Loucy (cell line): ENCODE data around the gene AKAP5.

Source experiments
- H2AFZ ChIP-seq: fragments of 200-600 bp; sonication (generic); 2 replicates; pipeline ENCODE4 v1.6.0; 2016; ENCODE audit warnings: antibody characterized with exemption, mild to moderate bottlenecking, low read length, moderate library complexity
- H3F3A ChIP-seq: fragments of 200-600 bp; 2 replicates; pipeline ENCODE4 v1.6.0; 2016; ENCODE audit warnings: antibody characterized with exemption, low read depth, mild to moderate bottlenecking
- H3K27me3 ChIP-seq: fragments of 200-600 bp; sonication (generic); 2 replicates; pipeline ENCODE4 v1.6.1; 2014; ENCODE audit warnings: low read length, mild to moderate bottlenecking; ENCODE audit not compliant: insufficient read depth, poor library complexity, severe bottlenecking
- H3K36me3 ChIP-seq: fragments of 200-600 bp; sonication (generic); 2 replicates; pipeline ENCODE4 v1.6.1; 2016; ENCODE audit warnings: low read length; ENCODE audit not compliant: insufficient read depth
- H3K4me1 ChIP-seq: fragments of 200-600 bp; sonication (generic); 2 replicates; pipeline ENCODE4 v1.5.1; 2014; ENCODE audit warnings: low read length, mild to moderate bottlenecking; ENCODE audit not compliant: insufficient read depth, poor library complexity, severe bottlenecking
- H3K4me2 ChIP-seq: fragments of 200-600 bp; sonication (generic); 2 replicates; pipeline ENCODE4 v1.6.0; 2014; ENCODE audit warnings: antibody characterized with exemption, low read length, low read depth, mild to moderate bottlenecking; ENCODE audit not compliant: poor library complexity, severe bottlenecking
- H3K4me3 ChIP-seq: fragments of 200-600 bp; sonication (generic); 2 replicates; pipeline ENCODE4 v1.5.1; 2014; ENCODE audit warnings: low read length, mild to moderate bottlenecking, mixed read lengths; ENCODE audit not compliant: poor library complexity, severe bottlenecking
- H3K79me2 ChIP-seq: fragments of 200-600 bp; sonication (generic); 2 replicates; pipeline ENCODE4 v1.6.1; 2014; ENCODE audit warnings: low read length; ENCODE audit not compliant: insufficient read depth
- H3K9ac ChIP-seq: fragments of 200-600 bp; sonication (generic); 2 replicates; pipeline ENCODE4 v1.6.0; 2014; ENCODE audit warnings: mild to moderate bottlenecking, low read depth, low read length, moderate library complexity; ENCODE audit not compliant: poor library complexity, severe bottlenecking
- H3K9me2 ChIP-seq: fragments of 200-600 bp; sonication (generic); replicated peaks from 2 replicates; pipeline ENCODE4 v1.6.1; 2016; ENCODE audit warnings: low read depth, low read length, mixed read lengths
- H3K9me3 ChIP-seq: fragments of 200-600 bp; sonication (generic); 2 replicates; pipeline ENCODE4 v1.6.1; 2014; ENCODE audit warnings: mild to moderate bottlenecking, antibody characterized with exemption, low read length, low read depth; ENCODE audit not compliant: insufficient read depth
- H4K20me1 ChIP-seq: fragments of 200-600 bp; sonication (generic); 2 replicates; pipeline ENCODE4 v1.6.0; 2014; ENCODE audit warnings: antibody characterized with exemption, low read length, mild to moderate bottlenecking; ENCODE audit not compliant: insufficient read depth, poor library complexity, severe bottlenecking
- EZH2phosphoT487 ChIP-seq: fragments of 200-600 bp; IDR thresholded peaks from 2 replicates; pipeline ENCODE4 v1.6.1; 2018; ENCODE audit warnings: antibody characterized with exemption, mild to moderate bottlenecking, moderate library complexity, borderline replicate concordance
- TF ChIP-seq, protein P1 (sequence below): fragments of 200-600 bp; sonication (generic); conservative IDR thresholded peaks from 2 replicates; pipeline ENCODE4 v1.5.1; 2014; ENCODE audit warnings: mild to moderate bottlenecking, antibody characterized with exemption, low read length

Gene AKAP5

DNA sequence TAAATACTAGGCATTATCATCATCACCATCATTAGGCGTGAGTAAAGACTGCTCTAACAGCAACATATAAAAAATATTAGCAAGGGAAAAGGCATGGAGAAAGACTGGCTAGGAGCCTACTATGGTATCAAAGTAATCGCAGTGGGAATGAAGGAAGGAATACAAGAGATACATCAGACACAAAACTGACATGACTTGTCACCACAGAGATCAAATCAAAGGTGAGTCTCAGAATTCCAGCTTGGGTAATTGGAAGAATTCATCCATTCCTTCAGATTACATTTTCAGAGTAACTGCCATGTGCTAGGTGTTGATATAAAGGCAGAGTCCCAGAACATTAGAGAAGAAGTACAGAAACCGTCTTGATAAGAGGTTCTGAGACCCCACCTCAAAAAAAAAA lies 28.2 kb downstream of the AKAP5 start:
- peaks cover 25% of the 10 kb centered on the region; the same call in 1 of the 2 replicates for H3K79me2 ChIP-seq
- H4K20me1 ChIP-seq, result peaks cover 10% of the 10 kb centered on the region
- peaks cover 3% of the 10 kb centered on the region; the same call in 1 of the 2 replicates for H3K36me3 ChIP-seq

DNA sequence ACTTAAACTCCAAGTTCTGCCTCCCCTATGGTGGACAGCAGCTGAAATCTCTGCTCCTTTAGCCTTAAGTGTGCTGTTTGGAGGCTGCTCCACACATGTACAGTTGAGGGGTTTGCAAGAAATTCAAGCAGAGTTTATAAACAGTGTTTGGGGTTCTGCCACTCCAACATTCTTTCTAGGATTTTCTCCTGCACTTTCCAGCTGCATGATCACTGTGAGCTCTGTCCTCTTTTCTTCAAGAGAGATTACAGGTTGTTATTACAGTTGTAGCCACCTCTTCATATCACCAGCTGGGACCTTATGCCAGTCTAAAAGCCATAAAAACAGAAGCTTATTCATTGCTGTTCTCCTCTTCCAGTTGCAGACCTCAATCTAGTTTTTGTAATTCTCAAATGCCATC lies 30.0 kb downstream of the AKAP5 start:
- Histone ChIP-seq H3K9ac (no peak overlapping the region), H3K79me2 (peaks cover 39% of the 10 kb centered on the region), H3K4me3 (no peak overlapping the region), H3K9me3 (no peaks in the 10 kb centered on the region), H3K4me2 (no peak overlapping the region), H3K36me3 (no peaks in the 10 kb centered on the region), H3K4me1 (peaks cover 30% of the 10 kb centered on the region), H3K9me2 (no peaks in the 10 kb centered on the region), H4K20me1 (peaks cover 19% of the 10 kb centered on the region), H2AFZ (no peak overlapping the region), H3K27me3 (no peaks in the 10 kb centered on the region), H3F3A (no peaks in the 10 kb centered on the region)
- TF ChIP-seq, protein P1, sequence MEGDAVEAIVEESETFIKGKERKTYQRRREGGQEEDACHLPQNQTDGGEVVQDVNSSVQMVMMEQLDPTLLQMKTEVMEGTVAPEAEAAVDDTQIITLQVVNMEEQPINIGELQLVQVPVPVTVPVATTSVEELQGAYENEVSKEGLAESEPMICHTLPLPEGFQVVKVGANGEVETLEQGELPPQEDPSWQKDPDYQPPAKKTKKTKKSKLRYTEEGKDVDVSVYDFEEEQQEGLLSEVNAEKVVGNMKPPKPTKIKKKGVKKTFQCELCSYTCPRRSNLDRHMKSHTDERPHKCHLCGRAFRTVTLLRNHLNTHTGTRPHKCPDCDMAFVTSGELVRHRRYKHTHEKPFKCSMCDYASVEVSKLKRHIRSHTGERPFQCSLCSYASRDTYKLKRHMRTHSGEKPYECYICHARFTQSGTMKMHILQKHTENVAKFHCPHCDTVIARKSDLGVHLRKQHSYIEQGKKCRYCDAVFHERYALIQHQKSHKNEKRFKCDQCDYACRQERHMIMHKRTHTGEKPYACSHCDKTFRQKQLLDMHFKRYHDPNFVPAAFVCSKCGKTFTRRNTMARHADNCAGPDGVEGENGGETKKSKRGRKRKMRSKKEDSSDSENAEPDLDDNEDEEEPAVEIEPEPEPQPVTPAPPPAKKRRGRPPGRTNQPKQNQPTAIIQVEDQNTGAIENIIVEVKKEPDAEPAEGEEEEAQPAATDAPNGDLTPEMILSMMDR, result no peak
- no peak for TF ChIP-seq EZH2phosphoT487

More for the DNA sequence above, 28.2 kb downstream of the AKAP5 start:
- Histone ChIP-seq H3K9ac (no peak overlapping the region), H3K4me1 (peaks cover 23% of the 10 kb centered on the region), H2AFZ (no peak overlapping the region), H3K4me3 (no peak overlapping the region), H3F3A (no peaks in the 10 kb centered on the region), H3K9me2 (no peaks in the 10 kb centered on the region), H3K4me2 (no peak overlapping the region), H3K9me3 (no peaks in the 10 kb centered on the region), H3K27me3 (no peaks in the 10 kb centered on the region)
- TF ChIP-seq, protein P1, result no peak
- no peak for TF ChIP-seq EZH2phosphoT487

DNA sequence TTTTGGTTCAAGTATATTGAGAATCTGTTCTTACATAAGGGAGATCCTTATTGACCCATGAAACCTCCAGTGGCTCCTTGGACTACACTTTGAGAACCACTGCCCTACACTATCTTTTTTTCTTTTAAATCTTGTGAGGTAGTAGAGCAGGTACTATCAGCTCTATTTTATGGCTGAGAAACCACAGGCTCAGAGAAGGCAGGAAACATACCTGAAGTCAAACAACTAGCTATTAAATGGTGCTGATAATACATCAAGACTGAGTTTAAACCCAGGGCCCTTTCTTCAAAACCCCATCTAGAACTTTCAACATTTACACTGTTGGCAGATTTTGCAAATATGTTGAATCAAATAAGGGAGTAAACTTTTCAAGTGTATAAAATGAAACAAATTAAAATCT lies 31.5 kb downstream of the AKAP5 start:
- Histone ChIP-seq H3K4me3 (no peak overlapping the region), H3K27me3 (no peaks in the 10 kb centered on the region), H3K36me3 (no peaks in the 10 kb centered on the region), H3K4me2 (no peak overlapping the region), H3K4me1 (peaks cover 40% of the 10 kb centered on the region), H3K79me2 (peaks cover 41% of the 10 kb centered on the region), H3K9me2 (no peaks in the 10 kb centered on the region), H3F3A (peaks cover 7% of the 10 kb centered on the region; the same call in 1 of the 2 replicates), H4K20me1 (peaks cover 25% of the 10 kb centered on the region), H2AFZ (no peak overlapping the region), H3K9me3 (no peaks in the 10 kb centered on the region), H3K9ac (no peak overlapping the region)
- TF ChIP-seq, protein P1, result no peak
- TF ChIP-seq EZH2phosphoT487, result no peak
